NCI-H774 (cell line): Measurements from ENCODE around the gene NLGN3.
"Not testable (repeated sequence)": the region's sequence is repeated elsewhere in the genome, so short reads cannot be mapped to it uniquely, and the experiment has no call there.

Experiments used
- DNase-seq: peaks from one replicate; lab custom pipeline; 2025; lab: John Stamatoyannopoulos, UW

The NLGN3 gene

DNA sequence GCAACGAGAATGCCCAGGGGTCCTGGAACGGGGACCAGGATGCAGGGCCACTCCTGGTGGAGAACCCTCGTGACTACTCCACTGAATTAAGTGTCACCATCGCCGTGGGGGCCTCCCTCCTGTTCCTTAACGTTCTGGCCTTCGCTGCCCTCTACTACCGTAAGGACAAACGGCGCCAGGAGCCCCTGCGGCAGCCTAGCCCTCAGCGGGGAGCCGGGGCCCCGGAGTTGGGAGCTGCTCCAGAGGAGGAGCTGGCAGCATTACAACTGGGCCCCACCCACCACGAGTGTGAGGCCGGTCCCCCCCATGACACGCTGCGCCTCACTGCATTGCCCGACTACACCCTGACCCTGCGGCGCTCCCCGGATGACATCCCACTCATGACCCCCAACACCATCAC, 24.9 kb downstream of the NLGN3 start:
- DNase-seq: no peak

DNA sequence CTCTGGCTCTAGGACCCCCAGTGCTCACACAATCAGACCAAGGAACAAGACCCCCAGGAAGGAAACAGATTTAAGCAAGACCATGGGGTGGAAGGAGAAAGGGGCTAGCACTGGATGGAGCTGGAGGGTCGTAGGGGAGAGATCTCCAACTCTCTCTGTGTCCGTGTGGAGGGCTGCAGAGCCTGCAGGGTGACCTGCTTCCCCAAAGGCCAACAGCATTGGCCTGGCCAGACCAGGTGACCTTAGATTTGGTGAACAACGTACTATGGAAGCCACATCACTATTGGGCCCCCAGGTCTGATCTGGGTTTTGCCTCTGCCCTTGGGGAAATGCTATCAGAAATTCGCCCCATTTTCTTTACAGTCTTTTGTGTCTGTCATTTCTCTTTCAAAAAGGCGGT, 26.0 kb downstream of the NLGN3 start:
- no peak for DNase-seq

DNA sequence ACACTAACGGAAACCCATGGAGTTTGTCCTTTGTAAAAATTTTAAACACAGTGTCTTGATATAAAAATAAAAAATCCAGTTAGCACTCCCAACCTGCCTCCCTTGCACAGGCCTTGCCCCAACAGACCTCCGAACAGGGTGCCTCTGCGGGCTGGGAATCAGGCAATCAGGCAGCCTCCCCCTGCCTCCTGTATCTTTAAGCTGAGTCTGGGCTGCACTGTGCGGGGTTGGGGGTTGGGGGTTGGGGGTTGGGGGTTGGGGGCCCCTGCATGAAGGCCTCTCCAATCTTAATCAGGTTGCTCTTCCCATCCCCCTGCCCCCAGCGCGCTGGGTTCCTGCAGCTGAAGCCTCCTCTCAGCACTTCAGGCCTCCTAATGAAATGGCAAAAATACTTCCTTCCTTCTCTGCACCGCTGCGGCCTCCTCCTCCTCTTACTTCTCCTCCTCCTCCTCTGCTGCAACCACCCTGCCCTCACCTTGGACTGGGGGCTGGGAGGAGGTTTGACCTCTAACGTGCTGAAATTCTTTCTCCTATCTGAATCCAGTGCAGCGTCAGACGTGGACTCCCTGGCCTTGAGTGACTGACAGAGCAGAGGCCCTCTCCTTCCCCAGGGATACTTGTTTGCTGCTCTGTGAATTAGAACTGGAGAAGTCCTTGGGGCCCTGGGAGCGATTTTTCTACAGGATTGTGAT, 26.6 kb downstream of the NLGN3 start:
- no peak for DNase-seq

DNA sequence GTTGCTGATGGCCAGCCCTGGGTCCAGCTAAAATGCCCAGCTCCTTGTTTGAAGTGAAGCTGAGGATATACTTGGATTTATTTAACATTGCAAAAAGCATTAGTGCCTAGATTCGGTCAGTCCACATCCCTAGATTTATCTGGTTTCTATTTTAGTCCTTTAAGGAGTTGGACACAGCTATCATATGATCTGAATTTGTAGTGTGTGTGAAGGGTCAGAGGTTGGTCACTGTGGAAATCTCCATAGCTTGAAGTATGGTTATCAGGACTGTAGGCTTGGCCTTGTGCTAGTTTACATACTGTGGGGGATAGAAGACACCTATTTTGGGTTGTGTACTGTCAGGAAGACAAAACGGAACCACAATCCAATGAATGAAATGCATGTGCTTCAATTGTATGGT, 28.8 kb downstream of the NLGN3 start:
- no peak for DNase-seq

DNA sequence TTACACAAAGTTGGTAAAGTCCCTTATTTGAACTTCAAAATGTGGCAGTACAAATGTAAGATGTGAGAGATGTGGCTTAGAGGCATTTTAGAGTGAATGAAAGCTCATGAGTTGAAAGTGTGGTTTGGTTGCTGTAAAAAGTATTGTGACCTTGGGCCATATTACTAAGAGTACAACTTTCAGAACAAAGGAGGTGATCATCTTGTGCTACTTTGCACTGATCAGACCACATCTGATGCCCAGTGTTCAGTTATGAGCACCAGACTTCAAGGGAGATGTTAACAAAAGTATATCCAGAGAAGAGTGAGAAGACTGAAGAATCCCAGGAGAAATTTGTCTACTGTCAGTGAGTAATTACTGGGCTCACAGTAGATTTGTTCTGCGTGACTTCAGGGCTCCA, 30.2 kb downstream of the NLGN3 start:
- no peak for DNase-seq

DNA sequence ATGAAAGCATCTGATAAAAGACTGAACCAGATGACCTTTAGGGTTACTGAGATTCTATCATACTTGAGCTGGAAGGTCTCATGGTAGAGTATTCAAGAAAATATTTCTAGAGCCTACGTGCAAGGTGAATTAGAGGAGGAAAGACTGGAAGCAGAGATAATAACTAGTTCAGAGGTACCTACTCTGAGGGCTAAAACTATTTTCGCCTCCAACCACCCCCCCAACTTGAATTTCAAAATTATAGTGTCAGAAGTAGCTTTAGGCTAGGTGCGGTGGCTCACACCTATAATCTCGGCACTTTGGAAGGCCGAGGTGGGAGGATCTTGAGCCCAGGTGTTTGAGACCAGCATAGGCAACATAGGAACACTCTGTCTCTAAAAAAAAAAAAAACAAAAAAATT, 30.9 kb downstream of the NLGN3 start:
- DNase-seq: no peak

DNA sequence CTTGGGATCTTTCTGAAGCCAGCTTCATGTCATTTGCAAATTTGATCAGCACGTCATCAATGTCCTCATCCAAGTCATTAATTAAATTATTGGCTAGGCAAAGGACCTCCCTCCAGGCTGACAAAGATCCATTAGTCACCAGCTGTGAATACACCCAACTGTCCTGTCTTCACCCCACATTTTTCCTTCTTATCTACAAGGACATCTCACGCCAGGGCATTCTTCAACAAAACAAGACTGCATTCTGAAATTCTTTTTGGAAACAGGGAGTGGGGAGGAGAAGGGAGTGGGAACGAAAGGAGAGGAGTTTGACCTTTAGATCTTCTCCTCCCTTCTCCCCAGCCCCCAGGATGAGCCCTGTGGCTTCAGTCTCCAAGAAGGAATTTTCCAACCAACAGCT, 32.7 kb downstream of the NLGN3 start:
- DNase-seq: no peak

DNA sequence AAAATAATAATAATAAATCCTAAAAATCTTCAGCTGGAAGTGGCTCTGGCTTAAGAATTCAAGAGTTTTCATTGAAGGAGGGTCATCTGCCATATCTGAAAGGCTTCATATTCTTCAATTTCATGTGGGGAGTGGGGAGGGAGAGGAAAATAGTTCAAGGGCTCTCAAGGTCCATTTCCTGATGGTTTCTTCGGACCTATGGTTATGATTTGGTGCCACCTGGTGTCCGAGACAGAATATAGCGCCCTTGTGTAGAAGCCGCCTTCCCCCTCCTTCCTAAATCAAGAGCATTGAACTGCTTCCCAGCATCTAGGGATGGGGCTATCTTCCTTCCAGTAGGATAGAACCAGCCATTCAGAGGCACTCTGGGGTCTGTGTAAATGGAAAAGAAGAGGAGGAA, 34.3 kb downstream of the NLGN3 start:
- DNase-seq: peak; percentile 11

DNA sequence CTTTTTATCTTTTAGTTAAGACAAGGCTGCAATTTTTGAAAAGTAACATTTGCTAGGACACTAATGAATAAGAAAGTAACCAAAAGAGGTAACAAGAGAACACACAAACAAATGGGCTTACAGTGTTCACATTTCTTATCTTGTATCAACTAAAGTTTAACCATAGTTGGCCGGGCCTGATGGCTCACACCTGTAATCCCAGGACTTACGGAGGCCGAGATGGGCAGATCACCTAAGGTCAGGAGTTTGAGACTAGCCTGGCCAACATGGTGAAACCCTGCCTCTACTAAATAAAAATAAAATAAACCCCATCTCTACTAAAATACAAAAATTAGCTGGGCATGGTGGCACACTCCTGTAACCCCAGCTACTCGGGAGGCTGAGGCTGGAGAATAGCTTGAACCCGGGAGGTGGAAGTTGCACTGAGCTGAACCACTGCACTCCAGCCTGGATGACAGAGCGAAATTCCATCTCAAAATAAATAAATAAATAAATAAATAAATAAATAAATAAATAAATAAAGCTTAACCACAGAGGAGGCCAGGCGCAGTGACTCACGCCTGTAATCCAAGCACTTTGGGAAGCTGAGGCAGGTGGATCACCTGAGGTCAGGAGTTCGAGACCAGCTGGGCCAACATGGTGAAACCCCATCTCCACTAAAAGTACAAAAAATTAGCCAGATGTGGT, 36.1 kb downstream of the NLGN3 start:
- not testable (repeated sequence) for DNase-seq

DNA sequence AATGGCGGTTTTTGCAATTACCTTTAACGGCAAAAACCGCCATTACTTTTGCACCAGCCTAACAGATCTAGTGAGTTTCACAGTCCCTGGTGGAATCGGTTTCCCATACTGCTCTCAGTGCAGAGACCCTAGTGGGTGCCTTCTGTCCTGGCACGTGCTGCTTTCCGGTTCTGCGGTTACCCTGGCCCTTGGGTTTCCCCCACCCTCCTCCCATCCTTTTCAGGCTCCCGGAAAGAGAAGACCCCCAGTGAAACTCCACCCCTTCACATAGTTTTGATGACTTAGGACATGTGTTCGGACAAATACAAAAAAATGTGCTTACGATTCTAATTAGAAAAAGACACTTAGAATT, 36.9 kb downstream of the NLGN3 start:
- no peak for DNase-seq

DNA sequence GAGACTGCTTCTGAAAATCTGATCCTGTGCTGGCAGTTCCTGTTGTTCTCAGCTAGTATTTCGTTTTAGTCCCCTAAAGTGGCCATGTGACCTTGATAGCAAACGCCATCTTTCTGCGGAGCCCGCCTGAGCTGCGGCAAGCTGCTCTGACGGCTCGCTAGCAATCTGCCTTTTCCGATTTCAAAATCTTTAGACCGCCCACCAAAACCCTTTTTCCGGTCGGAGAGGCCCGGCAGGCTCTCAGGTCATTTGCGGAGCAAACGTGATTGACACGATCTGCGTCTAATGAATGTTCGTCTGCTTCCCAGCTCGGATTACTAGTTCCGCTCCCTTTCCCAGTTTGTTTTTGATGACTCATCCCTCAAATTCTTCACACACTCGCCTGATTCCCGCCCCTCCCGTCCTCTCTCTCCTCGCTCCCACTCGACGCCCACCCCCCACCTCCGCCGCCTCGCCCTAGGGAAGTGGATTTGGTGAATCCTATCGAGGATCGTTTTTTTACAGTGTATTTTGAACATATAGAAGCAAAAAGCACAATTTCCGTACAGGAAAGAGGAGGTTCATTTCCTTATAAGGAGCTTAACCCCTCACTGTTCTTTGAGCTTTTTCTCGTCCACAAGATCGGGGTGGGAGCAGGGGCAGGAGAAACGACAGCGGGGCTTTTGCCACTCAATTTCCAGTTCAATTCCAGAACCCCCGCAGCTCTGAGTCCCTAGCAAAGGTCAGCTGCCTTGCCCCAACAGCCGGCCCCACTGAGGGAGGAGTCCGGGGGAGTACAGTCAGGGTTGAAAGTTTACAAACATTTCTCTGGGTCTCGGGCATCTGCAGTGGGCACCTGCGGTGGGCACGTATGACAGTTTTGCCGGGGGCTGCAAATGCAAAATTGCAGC, 37.5 kb downstream of the NLGN3 start:
- DNase-seq: peak; percentile 92

DNA sequence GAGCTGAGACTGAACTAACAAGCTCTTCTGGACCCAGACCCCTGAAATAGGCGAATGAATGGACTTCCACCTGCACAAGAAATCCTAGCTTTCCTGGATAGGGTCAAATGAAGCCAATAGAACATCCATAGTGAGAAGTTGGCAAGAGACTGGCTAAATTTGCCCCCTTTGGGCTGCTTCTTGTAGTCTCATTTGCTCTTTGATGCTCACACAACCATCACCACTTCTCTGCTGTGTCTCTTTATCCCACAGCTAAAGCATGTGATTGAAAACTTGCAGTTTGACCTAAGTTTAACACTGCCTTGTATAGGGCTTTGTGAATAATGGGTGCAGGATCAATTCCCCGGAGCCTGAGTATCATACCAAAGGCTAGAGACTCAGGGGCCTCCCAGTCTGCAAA, 38.2 kb downstream of the NLGN3 start:
- DNase-seq: no peak

DNA sequence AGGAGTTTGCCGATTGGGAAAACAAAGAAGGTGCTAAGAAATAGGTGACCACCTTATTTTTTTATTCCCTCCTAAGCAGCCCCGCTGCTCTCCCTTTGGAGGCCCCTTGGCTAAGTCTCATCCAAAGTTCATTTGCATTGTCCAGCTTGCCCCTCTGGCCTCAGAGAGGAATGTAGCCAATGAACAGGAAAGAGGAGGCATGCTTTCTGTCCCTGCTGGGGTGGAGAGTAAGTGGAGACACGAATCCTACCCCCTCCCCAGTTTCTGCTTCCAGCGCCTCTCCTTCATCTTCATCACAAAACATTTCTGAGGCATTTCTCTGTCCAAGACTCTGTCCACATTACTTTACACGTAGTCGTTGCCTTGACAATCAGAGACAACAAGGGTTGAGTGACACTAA, 38.7 kb downstream of the NLGN3 start:
- no peak for DNase-seq

DNA sequence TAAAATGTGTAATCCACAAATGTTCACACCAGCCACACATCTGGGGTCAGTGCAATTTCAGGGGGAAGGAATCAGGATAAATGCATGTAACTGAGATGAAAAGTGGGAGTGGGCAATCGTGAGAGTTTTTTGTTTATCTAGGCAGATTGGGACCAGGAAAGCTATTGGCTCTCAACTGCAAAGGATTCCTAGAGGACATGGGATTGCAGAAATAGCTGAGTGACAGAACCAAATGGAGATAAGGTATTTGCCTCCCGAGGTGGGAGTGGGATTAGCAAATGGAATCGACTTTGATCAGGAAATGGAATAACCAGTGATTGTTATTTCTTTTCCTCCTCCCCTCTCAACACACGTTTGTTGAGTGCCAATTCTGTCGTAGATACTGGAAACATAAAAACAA, 39.5 kb downstream of the NLGN3 start:
- DNase-seq: no peak

DNA sequence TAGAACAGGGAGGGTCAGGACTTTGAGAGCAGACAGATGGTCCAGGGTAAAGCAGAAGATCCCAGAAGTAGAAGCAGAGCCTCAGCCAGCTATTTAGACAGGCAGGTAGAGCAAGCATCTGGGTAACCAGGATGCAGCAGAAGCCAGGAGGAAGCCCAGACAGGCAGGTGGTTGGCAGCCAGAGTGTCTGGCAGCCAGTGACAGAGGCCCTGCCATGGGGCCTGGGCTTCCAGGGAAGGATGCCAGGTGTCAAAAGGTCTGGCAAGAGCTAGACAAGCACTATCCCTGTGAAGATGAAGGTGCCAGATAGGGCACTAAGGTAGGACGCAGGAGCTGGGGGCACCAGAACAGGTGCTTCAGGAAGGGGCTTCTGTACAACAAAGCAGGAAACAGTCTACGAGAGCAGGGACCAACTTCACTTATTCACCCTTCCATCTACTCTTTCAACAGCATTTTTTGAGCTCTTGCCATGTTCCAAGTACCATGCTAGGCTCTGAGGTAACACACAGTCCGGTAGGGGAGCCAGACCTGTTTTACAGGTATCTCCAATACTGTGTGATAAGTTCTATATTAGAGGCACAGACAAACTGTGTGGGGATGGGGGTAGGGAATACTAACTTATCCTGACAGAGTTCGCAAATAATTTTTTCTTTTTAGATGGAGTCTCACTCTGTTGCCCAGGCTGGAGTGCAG, 40.3 kb downstream of the NLGN3 start:
- DNase-seq: no peak

DNA sequence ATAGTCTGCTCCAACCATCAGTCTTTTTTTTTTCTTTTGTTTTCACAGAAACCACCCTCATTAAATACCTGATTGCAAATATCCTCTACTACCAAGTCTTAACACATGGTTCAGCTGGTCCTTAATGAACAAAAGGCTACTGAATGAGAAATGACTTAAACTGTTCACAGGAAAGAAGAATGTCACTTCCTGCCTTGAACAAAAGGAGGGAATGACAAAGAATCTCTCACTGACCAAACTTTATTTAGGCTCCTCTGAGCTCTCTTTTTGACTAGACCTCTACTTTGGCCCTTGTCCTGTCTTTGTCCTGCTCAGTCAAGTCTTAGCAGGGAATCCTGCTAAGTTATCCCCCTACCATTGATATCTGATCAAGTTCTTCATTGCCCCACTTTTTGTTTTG, 46.6 kb downstream of the NLGN3 start:
- DNase-seq: no peak

DNA sequence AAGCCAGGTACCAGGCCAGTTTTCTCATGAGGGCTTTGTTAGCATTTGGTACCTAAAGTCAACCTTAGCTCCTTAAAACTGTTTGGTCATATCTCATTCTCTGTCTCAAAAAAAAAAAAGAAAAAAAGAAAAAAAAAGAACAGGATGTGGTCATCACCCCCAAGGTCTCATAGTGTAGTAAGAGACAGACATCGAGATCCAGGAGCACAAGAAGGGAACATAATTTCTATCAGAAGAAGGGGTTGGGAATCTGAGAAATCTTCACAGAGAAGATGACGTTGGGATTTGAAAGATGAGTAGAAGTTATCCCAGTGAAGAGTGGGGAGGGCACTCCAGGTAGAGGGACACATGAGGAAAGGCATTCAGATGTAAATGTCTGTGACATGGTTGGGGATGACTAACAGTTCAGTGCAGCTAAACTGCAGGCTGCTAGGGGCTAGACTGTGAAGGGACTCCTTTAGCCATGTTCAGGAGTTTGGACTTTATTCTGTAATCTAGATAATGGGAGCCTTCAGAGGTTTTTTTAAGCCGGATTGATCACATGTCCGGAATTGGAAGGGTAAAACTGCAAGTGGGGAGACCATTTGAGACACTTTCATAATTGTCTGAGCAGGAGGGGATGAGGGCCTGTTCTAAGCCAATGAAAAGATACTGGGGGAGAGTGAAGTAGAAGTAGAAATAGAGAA, 51.5 kb downstream of the NLGN3 start:
- DNase-seq: no peak

DNA sequence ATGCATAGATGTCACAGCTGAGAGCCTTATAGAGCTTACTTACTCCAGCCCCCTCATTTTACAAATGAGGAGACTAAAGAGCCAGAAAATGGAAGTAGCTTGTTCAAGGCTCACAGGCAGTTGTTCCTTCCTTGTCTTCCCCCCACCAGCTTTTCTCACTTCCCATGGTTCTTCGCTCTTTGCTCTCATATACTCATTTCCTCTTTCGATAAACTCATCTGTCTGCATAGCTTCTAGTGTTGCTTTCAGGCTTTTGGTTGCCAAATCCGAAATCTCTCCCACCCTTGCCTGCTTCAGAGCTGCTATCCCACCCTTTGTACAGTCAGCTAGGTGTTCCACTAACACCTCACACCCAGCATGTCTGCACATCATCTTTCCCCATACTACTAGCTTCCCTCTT, 53.4 kb downstream of the NLGN3 start:
- DNase-seq: no peak

DNA sequence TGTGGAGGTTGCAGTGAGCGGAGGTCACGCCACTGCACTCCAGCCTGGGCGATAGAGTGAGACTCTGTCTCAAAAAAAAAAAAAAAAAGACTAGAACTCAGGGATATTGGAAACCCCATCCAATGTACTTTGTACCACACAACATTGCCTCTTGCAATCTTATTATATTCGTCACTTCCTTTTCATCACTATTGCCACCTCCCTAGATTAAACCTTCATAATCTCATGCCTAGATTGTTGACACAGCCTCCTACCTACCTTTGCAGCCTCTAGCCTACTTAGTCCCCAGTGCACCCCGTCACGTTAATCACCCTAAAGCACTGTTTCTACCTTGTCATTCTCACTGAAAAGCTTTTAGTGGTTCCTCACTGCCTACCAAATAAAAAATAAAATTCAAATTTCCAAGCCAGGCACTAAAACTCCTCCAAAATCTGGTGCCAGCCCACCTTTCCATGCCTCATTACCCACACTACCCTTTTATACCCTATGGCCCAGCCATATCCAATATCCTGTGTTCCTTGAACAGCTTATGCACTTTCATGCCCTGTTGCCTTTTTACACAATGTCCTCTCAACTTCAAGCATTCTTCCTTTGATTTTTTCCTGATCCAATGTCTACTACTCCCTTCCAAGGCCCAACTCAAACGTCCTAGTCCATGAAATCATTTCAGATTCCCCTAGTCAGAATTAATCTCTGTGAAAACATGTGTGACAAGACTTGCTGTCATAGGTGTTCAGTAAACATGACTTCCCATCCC, 54.8 kb downstream of the NLGN3 start:
- no peak for DNase-seq

DNA sequence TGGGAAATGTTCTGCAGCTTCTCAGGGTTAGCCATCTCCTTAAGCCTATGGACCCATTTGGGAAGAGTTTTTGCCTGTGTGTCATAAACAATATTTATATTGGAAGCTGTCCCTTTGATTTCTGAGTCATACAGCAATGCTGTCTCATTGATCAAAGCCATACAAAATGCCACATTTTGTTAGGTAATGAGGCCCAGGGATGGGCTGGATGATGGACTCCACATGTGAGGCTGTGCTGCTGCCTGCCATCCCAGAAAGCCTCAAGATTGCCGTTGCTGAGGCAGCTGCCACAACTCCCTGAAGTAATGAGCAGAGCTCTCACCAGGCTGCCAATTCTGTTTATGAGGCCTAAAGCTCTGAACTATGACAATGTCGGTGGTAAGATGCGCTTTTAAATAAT, 66.2 kb downstream of the NLGN3 start:
- no peak for DNase-seq

DNA sequence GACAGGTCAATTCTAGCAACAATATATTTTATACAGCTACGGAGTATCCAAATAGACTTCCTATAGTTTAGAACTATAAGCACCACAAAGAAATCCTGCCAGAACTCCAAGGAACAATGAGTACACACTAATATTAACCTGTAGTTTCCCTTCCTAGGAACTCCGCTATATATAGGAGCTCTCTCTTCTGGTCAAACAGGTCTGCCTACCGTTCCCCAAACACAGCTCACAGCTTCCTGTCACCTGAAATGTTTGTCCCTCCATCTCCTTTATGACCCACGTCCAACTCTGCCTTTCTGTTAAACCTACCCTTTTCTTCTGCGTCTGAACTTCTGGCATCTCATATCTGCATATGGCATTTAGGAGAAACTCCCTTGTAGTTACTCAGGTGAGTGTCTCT, 67.9 kb downstream of the NLGN3 start:
- DNase-seq: no peak
